HFFc6 (cell line): ENCODE measurements around the gene NELFB. TPM values are rescaled to one million over a fixed set of nuclear protein-coding genes. Genes with fewer than 3 reads are reported as not detected.

Source experiments
- DNase-seq: peaks from one replicate; pipeline ENCODE4 v3.0.0-alpha.2; 2018
- H3K27ac Mint-ChIP-seq: 2 replicates; pipeline ENCODE4 v1.8.0; 2020; ENCODE audit warnings: mild to moderate bottlenecking, mixed read lengths
- H3K27me3 Mint-ChIP-seq: 2 replicates; pipeline ENCODE4 v1.8.0; 2021; ENCODE audit warnings: mild to moderate bottlenecking, moderate library complexity, mixed read lengths; ENCODE audit not compliant: insufficient read depth
- H3K36me3 Mint-ChIP-seq: 2 replicates; pipeline ENCODE4 v1.8.0; 2021; ENCODE audit warnings: low read depth, mixed read lengths
- H3K4me1 Mint-ChIP-seq: 2 replicates; pipeline ENCODE4 v1.8.0; 2020; ENCODE audit warnings: low read depth, mixed read lengths
- H3K4me3 Mint-ChIP-seq: 2 replicates; pipeline ENCODE4 v1.8.0; 2020; ENCODE audit warnings: mild to moderate bottlenecking, moderate library complexity, mixed read lengths
- H3K9me3 Mint-ChIP-seq: 2 replicates; pipeline ENCODE4 v1.8.0; 2020; ENCODE audit warnings: mild to moderate bottlenecking, mixed read lengths
- total RNA-seq, 6 experiments: library from RNA; stranded (reverse); fragmentation: NEBNext Ultra II Directional; extraction: Animal tissue kit (Norgen Biotek cat#: 25700); gene quantifications; 2 replicates in 1 of 6; 3 replicates in 5 of 6; pipeline ENCODE4 v1.2.3, GENCODE V29; 2021
- TF ChIP-seq, protein P1 (sequence below): fragments of 200-600 bp; sonication (generic); IDR thresholded peaks from 2 replicates; pipeline ENCODE4 v1.5.0; 2021; ENCODE audit warnings: antibody characterized with exemption, mild to moderate bottlenecking

NELFB gene
- total RNA-seq, 6 experiments from 2014 or later, result 48.5 to 59.9 (median 52.7) TPM

DNA sequence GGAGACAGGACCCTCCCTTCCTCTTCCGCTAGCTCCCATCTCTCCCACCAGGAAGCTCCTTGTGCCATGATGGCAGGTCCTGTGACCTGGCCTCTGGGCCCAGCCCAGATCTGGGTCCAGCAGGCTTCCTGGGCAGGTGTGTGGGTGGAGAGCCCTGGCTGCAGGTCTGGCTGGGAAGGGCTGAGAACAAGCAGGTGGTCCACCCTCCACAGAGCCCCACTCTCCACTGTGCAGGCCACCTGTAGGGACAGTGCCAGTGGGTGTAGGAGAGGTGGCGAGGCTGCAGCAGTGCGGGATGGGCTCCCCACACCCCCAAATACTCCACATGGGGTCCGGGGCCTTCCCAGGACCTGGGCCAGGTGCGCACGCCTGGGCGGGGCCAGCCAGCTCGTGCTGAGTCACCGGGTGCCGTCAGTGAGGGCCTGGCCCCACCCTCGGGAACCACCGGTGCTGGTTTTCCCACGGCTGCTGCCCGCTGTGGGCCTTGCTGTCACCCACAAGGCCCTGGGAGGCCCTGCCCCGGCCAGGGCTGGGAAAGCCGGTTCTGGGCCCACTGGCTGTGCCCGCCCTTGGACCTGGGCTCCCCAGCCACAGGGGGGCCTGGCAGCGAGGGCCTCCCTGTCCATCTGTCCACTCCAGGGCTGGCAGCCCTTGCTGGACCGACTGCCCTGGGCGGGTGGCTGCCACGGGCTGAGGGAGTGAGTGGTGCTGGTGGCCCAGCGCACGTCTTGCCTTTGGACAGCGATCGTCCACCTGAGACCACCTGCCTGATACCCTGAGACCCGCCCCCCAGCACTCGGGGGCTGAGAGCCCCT, 56.3 kb downstream of the NELFB start:
- no peak overlapping the region for H3K27ac Mint-ChIP-seq
- 0 out of 2 replicates have a peak, but pooled peaks cover 2% of the 10 kb centered on the region for H3K27me3 Mint-ChIP-seq
- no peaks in the 10 kb centered on the region for H3K36me3 Mint-ChIP-seq
- H3K4me3 Mint-ChIP-seq, result no peak overlapping the region
- TF ChIP-seq, protein P1, sequence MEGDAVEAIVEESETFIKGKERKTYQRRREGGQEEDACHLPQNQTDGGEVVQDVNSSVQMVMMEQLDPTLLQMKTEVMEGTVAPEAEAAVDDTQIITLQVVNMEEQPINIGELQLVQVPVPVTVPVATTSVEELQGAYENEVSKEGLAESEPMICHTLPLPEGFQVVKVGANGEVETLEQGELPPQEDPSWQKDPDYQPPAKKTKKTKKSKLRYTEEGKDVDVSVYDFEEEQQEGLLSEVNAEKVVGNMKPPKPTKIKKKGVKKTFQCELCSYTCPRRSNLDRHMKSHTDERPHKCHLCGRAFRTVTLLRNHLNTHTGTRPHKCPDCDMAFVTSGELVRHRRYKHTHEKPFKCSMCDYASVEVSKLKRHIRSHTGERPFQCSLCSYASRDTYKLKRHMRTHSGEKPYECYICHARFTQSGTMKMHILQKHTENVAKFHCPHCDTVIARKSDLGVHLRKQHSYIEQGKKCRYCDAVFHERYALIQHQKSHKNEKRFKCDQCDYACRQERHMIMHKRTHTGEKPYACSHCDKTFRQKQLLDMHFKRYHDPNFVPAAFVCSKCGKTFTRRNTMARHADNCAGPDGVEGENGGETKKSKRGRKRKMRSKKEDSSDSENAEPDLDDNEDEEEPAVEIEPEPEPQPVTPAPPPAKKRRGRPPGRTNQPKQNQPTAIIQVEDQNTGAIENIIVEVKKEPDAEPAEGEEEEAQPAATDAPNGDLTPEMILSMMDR, result no peak
- H3K9me3 Mint-ChIP-seq, result no peaks in the 10 kb centered on the region
- DNase-seq, result no peak
- H3K4me1 Mint-ChIP-seq, result no peaks in the 10 kb centered on the region

DNA sequence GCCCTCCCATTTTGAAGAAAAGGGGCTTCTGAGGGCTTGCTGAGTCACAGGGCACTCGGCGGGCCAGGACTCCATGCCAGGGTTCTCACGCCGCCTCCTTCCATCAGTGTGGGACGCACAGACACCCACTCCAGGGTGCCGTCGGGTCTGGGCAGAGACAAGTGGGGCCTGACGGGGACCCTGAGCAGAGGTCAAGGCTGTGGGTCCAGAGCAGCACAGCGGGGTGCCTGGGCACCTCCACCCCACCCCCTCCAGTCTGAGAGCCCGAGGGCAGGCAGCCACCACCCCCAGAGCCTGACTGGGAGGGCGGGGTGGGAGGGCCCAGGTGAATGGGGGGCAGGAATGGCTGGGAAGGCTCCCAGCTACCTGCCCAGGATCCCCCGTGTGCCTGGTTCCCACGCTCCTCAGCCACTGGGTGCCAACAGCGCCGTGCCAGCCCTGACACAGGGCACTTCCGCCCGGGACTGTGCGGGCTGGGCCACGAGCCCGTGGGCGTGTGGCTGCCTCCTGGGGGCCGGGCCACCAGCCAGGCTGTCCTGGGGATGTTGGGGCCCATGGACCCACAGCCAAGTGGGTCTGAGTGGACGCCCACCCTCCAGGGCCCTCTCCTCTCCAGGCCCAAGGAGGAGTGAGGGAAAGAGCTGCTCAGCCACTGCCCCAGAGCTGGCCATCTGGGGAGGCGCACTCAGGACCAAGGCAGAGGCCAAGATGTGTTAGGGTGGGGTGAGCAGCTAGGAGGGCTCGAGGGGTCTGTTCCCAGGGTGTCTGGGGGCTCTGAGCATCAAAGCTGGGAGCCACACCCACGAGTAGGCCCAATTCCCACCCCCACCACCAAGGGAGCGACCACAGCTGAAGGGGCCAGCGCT, 57.1 kb downstream of the NELFB start:
- H3K9me3 Mint-ChIP-seq, result no peaks in the 10 kb centered on the region
- no peak overlapping the region for H3K4me3 Mint-ChIP-seq
- no peak overlapping the region for H3K27ac Mint-ChIP-seq
- no peaks in the 10 kb centered on the region for H3K4me1 Mint-ChIP-seq
- no peak for DNase-seq
- 0 out of 2 replicates have a peak, but pooled peaks cover 2% of the 10 kb centered on the region for H3K27me3 Mint-ChIP-seq
- no peaks in the 10 kb centered on the region for H3K36me3 Mint-ChIP-seq
- TF ChIP-seq, protein P1, result no peak

DNA sequence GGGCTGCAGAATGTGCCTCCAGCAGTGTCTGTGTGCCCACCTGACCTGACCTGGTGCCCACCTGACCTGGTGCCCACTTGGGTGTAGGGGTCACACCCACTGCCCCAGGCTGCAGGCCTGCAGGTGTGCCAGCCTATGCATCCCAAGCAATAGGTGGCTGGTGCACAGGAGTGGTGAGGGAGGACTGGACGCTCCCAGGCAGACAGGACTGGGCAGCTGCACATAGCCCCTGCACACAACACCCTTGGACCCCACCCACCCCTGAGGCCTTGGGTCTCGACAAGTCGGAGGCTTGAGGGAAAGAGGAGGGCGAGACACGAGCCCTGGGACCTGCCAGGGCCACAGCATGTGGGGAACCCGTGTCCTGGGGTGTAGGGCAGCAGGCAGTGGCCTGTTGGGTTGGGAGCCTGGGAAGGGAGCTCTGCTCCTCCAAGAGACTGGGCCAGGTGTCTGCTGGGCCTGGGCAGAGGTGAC, 57.8 kb downstream of the NELFB start:
- no peak overlapping the region for H3K4me3 Mint-ChIP-seq
- H3K4me1 Mint-ChIP-seq, result no peaks in the 10 kb centered on the region
- H3K27me3 Mint-ChIP-seq, result 0 out of 2 replicates have a peak, but pooled peaks cover 2% of the 10 kb centered on the region
- no peak for DNase-seq
- H3K27ac Mint-ChIP-seq, result no peak overlapping the region
- no peaks in the 10 kb centered on the region for H3K9me3 Mint-ChIP-seq
- H3K36me3 Mint-ChIP-seq, result no peaks in the 10 kb centered on the region
- TF ChIP-seq, protein P1, result no peak

DNA sequence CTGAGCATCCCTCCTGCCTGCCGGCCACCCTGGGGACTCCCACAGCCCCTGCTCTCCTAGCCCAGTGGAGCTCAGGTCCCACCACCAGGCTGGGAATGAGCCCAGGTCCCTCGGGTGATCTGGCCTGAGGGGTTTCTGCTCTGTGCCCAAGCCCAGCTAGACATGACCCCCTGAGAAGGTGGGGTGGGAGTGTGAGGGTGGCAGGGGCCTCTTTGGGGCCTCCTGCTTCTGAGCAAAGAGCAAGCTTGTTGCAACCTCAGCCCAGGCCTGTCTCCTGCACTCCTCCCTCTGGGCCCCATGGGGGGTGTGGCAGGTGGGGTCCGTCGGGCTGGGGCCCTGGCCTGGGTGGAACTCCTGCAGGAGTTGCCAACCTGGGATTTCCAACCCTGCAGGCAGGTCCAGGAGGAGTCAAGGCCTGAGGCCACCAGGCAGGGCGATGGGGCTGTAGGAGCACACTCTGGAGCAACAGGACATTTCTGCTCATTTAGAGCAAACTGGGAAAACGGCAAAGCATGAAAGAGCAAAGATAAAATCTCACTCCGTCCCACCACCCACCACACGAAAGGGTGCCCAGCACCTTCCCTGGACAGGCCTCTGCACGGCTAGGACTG, 58.3 kb downstream of the NELFB start:
- TF ChIP-seq, protein P1, result no peak
- Mint-ChIP-seq H3K36me3 (no peaks in the 10 kb centered on the region), H3K27ac (no peak overlapping the region), H3K4me3 (no peak overlapping the region), H3K4me1 (no peaks in the 10 kb centered on the region), H3K27me3 (0 out of 2 replicates have a peak, but pooled peaks cover 2% of the 10 kb centered on the region), H3K9me3 (no peaks in the 10 kb centered on the region)
- DNase-seq, result no peak

DNA sequence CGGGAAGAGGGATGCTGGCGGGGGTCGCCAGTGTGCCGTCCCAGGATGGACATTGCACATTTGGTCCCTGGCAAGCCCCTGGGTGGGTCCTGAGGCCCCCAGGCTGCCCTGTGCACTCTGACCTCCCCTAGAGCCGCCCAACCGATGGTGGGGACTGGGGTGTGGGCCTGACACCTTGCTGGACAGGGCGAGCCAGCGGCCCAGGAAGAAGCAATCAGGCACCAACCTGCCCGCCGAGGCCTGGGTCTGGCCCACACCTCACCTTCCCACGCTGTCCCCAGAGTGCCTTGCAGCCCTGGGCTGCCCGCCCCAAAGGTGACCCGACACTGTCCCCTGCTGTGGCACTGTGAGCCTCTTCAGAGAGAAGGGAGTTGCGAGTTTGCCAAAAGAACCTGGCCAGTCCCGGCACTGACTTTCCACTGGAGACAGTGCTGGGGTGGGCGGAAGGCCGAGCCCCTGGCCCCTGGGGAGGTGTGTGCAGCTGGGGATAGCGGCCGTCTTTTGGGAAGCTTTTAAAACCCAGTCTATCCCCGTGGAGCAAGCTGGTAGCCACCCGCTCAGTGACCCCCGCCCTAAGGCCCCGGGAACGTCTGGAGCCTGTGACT, 58.9 kb downstream of the NELFB start:
- TF ChIP-seq, protein P1, result no peak
- H3K27ac Mint-ChIP-seq, result no peak overlapping the region
- H3K4me1 Mint-ChIP-seq, result no peaks in the 10 kb centered on the region
- DNase-seq, result no peak
- no peaks in the 10 kb centered on the region for H3K9me3 Mint-ChIP-seq
- no peaks in the 10 kb centered on the region for H3K36me3 Mint-ChIP-seq
- no peak overlapping the region for H3K4me3 Mint-ChIP-seq
- 0 out of 2 replicates have a peak, but pooled peaks cover 2% of the 10 kb centered on the region for H3K27me3 Mint-ChIP-seq
